ENCODE results near the gene PIH1D1. TPM values are rescaled to one million over a fixed set of nuclear protein-coding genes. Genes with fewer than 3 reads are reported as not detected.

Gene PIH1D1
- polyA plus RNA-seq (ENCODE audit: low read depth in 6 of 6), result 10 to 100 TPM; 70.3 to 95.3 (median 79.0) TPM

DNA sequence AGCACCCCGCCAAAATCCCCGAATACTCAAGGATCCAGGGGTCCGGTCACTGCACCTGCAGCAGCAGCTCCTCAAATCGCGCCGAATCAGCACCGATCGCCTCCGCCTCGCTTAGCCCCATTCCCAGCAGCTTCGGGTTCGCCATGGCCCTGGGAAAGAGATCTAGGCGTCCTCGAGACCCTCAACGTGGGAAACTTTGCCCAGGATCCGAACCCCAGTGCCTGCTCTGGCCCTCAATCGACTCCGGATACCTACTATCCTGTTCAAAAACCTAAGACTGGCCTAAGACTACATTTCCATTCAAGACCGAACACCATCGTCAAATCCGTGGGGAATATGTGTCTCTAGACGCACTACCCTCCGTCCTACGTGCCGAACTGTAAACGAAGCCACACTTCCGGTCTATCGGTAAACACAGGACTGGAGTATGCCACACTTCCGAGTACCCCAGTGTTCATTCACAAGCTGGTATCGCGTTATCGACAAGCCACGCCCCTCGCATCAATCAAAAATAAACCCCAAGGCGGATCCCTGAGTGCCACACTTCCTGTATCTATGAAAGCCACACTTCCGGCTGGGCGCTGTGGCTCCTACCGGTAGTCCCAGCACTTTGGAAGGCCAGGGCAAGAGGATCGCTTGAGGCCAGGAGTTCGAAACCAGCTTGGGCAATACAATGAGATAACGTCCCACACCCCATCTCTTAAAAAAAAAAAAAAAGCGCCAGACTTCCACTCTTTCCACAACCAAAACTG is at the start of gene PIH1D1:
Gene PIH1D1 (minus strand): TSS at position 385 of the 752 bp plus-strand sequence. CDS start 240 bp downstream, at position 145.
- DNase-seq, result peak; percentile 93
- no peaks in the 10 kb centered on the region for H3K27me3 Mint-ChIP-seq
- H3K27ac Mint-ChIP-seq, result peak within 1 kb of the TSS; percentile 100
- peak within 1 kb of the TSS; percentile 96 to 100 (median 99) for H3K4me3 Mint-ChIP-seq
- peaks cover 44 to 69% (median 63%) of the 10 kb centered on the region in 3 donors for H3K4me1 Mint-ChIP-seq
- peaks cover 0 to 2% (median 0%) of the 10 kb centered on the region in 7 donors for H3K9me3 Mint-ChIP-seq
- peak; percentile 61 to 64 for ATAC-seq (ENCODE audit: low read depth in 2 of 2)
- H3K36me3 Mint-ChIP-seq, result peaks cover 11 to 18% of the 10 kb centered on the region in 2 donors

DNA sequence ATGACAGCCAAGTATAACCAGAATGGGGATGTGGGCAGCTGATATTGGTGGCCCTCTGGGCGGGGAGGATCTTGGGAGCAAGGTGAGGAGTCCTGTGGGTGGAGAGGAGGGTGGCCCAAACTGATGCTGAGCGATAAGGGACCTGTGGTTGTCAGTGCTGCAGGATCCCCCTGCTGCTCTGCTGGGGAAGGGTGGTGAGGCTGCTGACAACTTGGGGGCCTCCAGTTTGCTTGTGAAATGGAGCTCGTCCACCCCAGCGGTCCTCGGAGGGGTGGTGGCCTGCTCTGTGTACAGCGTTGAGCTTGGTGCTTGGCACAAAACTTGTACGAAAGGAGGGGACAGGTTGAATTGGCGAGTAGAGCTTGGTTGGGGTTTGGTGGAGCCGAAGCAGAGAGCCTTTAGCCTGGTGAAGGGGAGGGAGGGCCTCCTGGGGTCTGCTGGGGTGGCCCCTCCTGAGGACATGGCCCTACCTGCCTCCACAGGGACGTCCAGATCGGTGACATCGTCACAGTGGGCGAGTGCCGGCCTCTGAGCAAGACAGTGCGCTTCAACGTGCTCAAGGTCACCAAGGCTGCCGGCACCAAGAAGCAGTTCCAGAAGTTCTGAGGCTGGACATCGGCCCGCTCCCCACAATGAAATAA is 47.5 kb upstream of the PIH1D1 start:
- peaks cover 43 to 72% (median 52%) of the 10 kb centered on the region in 3 donors for H3K4me1 Mint-ChIP-seq
- ATAC-seq (ENCODE audit: low read depth in 2 of 2) (no peak), DNase-seq (no peak)
- H3K27me3 Mint-ChIP-seq, result no peaks in the 10 kb centered on the region
- peak overlapping the region; percentile 77 to 100 (median 98) for H3K27ac Mint-ChIP-seq
- H3K4me3 Mint-ChIP-seq, result peak overlapping the region; percentile 94 to 100 (median 98)
- H3K9me3 Mint-ChIP-seq, result peaks cover 0 to 2% (median 0%) of the 10 kb centered on the region in 7 donors
- H3K36me3 Mint-ChIP-seq, result peaks cover 0 to 9% of the 10 kb centered on the region in 2 donors

DNA sequence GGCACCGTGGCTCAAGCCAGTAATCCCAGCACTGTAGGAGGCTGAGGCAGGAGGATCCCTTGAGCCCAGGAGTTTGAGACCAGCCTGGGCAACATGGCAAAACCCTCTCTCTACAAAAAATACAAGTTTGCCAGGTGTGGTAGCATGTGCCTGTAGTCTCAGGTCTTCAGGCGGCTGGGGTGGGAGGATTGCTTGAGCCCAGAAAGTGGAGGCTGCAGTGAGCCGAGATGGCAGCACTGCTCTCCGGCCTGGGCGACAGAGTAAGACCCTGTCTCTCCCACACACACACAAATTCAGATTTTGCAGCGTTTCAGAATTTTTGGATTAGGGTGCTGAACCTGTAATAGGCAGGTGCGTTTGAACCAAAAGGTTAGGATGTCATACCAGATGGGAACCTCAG is 46.9 kb upstream of the PIH1D1 start:
- Mint-ChIP-seq H3K27me3 (no peaks in the 10 kb centered on the region), H3K4me1 (peaks cover 43 to 71% (median 52%) of the 10 kb centered on the region in 3 donors), H3K4me3 (peak overlapping the region; percentile 94 to 100 (median 98)), H3K9me3 (peaks cover 0 to 2% (median 0%) of the 10 kb centered on the region in 7 donors), H3K36me3 (peaks cover 0 to 9% of the 10 kb centered on the region in 2 donors), H3K27ac (peak overlapping the region; percentile 59 to 100 (median 99))
- DNase-seq (no peak), ATAC-seq (ENCODE audit: low read depth in 2 of 2) (no peak)

DNA sequence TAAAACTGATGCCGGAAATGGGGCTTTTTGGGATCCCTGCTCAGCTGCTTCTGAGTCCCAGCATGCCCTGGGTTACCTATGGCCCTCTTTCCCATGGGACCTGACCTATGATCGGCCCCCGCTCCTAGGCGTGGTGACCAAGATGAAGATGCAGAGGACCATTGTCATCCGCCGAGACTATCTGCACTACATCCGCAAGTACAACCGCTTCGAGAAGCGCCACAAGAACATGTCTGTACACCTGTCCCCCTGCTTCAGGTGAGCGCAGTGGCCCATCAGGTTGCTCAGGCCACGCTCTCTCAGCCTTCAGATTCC is 46.1 kb upstream of the PIH1D1 start:
- Mint-ChIP-seq H3K9me3 (peaks cover 0 to 2% (median 0%) of the 10 kb centered on the region in 7 donors), H3K4me1 (peaks cover 43 to 67% (median 47%) of the 10 kb centered on the region in 3 donors), H3K4me3 (peak overlapping the region; percentile 94 to 100 (median 98)), H3K27me3 (no peaks in the 10 kb centered on the region), H3K36me3 (peaks cover 3 to 12% of the 10 kb centered on the region in 2 donors), H3K27ac (peak overlapping the region in 5 of 6 donors; percentile 99 to 100 (median 99))
- ATAC-seq (ENCODE audit: low read depth in 2 of 2) (no peak), DNase-seq (no peak)

DNA sequence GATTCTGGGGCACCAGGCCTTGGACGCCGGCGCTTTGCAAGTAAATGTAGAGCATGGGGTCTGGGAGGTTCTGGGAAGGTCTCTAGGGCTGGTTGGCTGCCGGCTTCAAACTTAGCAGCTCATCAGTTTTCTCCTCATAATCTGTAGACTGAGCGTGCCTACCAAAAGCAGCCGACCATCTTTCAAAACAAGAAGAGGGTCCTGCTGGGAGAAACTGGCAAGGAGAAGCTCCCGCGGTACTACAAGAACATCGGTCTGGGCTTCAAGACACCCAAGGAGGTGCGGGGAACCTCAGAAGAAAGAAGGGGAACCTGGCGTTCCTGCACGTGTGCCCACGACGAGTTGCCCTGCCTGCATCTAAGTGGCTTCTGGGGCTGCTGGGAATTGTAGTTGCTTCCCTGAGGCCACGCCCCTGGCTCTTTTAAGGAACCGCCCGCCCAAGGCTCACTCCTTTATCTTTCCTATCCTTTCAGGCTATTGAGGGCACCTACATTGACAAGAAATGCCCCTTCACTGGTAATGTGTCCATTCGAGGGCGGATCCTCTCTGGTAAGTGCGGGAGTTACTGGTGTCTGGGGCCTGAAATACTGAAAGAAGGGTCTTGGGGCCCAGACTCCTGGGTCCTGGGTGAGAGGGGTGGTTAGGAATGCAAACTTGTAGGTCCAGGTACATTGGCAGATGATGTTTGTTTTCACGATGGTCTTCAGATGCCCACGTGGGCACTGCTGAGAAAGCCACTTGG is 45.6 kb upstream of the PIH1D1 start:
- H3K9me3 Mint-ChIP-seq, result peaks cover 0 to 2% (median 0%) of the 10 kb centered on the region in 7 donors
- H3K4me3 Mint-ChIP-seq, result peak overlapping the region; percentile 94 to 100 (median 98)
- H3K27me3 Mint-ChIP-seq, result no peaks in the 10 kb centered on the region
- peaks cover 40 to 66% (median 45%) of the 10 kb centered on the region in 3 donors for H3K4me1 Mint-ChIP-seq
- peaks cover 7 to 17% of the 10 kb centered on the region in 2 donors for H3K36me3 Mint-ChIP-seq
- H3K27ac Mint-ChIP-seq, result peak overlapping the region; percentile 99 to 100 (median 99)
- DNase-seq, result peak; percentile 78
- ATAC-seq (ENCODE audit: low read depth in 2 of 2), result peak; percentile 18

DNA sequence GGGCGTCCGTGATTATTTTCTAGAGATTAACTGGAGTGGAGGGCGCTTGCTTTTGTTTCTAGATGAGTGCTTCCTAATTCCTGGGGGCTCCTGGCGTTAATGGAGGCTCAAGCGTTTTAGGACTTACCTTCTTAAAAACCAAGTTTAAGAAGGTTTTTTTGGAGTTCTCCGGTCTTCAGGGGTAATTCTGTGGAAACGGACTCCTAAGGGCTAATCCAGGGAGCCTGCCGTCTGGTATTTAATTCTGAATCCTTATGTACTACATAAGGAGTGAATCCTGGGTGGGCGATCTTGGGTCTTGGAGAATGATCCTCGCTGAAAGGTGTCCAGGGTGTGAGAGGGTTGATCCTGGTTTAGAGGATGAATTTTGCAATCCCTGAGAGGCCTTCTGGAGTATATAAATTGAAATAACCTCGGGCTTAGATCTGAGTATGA is 45.0 kb upstream of the PIH1D1 start:
- Mint-ChIP-seq H3K4me1 (peaks cover 35 to 64% (median 40%) of the 10 kb centered on the region in 3 donors), H3K27ac (peak overlapping the region; percentile 99 to 100 (median 99)), H3K36me3 (peaks cover 7 to 17% of the 10 kb centered on the region in 2 donors), H3K4me3 (peak overlapping the region; percentile 94 to 100 (median 98)), H3K27me3 (no peaks in the 10 kb centered on the region), H3K9me3 (peaks cover 0 to 2% (median 0%) of the 10 kb centered on the region in 7 donors)
- DNase-seq (no peak), ATAC-seq (ENCODE audit: low read depth in 2 of 2) (no peak)

DNA sequence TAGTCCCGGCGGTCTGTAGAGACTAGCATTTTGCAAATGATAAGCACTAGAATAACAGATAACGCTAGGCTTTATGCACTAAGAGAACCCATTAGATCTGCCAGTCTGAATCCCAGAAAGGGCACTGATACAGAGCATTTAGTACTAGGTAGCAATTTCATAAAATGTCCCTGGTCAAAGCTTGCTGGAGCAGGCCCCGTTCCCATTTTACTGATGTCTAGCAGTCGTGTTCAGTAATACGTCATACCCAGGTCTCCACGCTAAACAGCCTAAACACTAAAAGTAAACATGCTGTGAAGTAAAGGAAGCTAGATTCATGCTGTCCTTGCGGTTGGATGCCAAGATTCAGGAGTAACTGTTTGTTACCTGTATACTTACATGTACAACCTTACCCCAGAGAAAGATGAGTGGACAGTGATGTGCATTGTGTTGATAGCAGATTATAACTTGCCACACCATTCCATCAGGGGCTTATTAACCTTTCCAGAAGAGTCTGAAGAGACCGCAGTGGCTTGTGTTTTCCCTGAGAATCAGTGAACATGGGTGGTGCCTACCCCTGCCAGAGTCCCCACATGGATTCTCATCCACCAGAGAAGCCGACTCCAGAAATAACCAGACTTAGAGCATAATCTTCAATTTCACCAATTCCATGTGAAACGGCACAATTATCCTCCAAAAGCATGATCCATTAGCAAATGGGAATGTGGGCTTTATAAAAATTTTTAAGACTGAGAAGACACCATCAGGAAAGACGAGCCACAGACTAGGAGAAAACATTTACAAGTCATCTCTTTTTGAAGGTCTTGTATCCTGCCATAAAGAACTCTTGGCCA is 41.2 kb upstream of the PIH1D1 start:
- Mint-ChIP-seq H3K4me3 (peak overlapping the region in 5 of 8 donors; percentile 6 to 79 (median 53)), H3K36me3 (peaks cover 11 to 15% of the 10 kb centered on the region in 2 donors), H3K27ac (peak overlapping the region; percentile 66 to 89 (median 82)), H3K9me3 (no peaks in the 10 kb centered on the region), H3K27me3 (no peaks in the 10 kb centered on the region), H3K4me1 (peaks cover 20 to 63% (median 44%) of the 10 kb centered on the region in 3 donors)
- no peak for DNase-seq
- no peak for ATAC-seq (ENCODE audit: low read depth in 2 of 2)

DNA sequence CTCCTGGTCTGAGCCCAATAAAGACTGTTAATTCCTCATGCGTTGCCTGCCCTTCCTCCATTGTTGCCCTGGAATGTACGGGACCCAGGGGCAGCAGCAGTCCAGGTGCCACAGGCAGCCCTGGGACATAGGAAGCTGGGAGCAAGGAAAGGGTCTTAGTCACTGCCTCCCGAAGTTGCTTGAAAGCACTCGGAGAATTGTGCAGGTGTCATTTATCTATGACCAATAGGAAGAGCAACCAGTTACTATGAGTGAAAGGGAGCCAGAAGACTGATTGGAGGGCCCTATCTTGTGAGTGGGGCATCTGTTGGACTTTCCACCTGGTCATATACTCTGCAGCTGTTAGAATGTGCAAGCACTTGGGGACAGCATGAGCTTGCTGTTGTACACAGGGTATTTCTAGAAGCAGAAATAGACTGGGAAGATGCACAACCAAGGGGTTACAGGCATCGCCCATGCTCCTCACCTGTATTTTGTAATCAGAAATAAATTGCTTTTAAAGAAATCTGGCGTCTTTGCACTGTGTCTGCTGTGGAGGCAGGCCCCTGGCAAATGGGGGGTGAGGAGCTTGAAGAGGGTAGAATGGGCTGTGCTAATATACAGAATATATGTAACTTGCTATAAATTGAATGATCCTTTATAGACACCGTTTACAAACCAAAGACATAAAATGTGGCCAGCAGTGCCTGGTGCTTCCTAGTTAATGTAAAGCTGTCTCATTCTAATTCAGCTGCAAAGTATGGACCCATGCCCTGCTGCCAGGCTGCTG is 40.4 kb upstream of the PIH1D1 start:
- Mint-ChIP-seq H3K4me3 (peak overlapping the region in 5 of 8 donors; percentile 6 to 79 (median 38)), H3K9me3 (no peaks in the 10 kb centered on the region), H3K36me3 (peaks cover 12 to 16% of the 10 kb centered on the region in 2 donors), H3K27ac (peak overlapping the region in 5 of 6 donors; percentile 42 to 85 (median 80)), H3K4me1 (peaks cover 20 to 58% (median 45%) of the 10 kb centered on the region in 3 donors), H3K27me3 (no peaks in the 10 kb centered on the region)
- no peak for DNase-seq
- no peak for ATAC-seq (ENCODE audit: low read depth in 2 of 2)

DNA sequence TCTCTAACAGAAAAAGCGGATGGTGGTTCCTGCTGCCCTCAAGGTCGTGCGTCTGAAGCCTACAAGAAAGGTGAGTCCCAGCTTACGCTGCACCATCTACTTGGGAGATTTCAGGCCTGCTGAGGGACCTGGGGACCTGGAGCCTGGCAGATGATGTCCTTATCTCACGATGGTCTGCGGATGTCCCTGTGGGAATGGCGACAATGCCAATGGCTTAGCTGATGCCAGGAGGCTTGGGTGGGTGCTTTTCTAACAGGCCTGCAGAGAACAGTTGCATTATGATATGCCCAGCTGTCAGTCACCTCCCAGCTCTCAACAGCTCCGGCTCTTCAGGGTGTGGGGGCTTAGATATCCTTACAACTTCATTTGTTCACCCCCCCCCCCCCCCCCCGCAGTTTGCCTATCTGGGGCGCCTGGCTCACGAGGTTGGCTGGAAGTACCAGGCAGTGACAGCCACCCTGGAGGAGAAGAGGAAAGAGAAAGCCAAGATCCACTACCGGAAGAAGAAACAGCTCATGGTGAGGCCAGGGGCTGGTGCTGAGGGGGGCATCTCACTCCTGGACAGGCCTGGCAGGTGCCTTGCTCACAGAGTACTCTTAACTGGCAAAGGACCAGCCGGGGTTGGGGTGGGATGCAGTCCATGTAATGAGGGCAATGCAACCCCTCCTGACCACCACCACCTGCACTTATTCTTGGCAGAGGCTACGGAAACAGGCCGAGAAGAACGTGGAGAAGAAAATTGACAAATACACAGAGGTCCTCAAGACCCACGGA is 39.6 kb upstream of the PIH1D1 start:
- Mint-ChIP-seq H3K4me3 (peak overlapping the region in 4 of 8 donors; percentile 26 to 97 (median 64)), H3K4me1 (peaks cover 20 to 57% (median 38%) of the 10 kb centered on the region in 3 donors), H3K27ac (peak overlapping the region in 4 of 6 donors; percentile 42 to 95 (median 56)), H3K9me3 (no peaks in the 10 kb centered on the region), H3K27me3 (no peaks in the 10 kb centered on the region), H3K36me3 (peaks cover 12 to 16% of the 10 kb centered on the region in 2 donors)
- DNase-seq (no peak), ATAC-seq (ENCODE audit: low read depth in 2 of 2) (no peak)

DNA sequence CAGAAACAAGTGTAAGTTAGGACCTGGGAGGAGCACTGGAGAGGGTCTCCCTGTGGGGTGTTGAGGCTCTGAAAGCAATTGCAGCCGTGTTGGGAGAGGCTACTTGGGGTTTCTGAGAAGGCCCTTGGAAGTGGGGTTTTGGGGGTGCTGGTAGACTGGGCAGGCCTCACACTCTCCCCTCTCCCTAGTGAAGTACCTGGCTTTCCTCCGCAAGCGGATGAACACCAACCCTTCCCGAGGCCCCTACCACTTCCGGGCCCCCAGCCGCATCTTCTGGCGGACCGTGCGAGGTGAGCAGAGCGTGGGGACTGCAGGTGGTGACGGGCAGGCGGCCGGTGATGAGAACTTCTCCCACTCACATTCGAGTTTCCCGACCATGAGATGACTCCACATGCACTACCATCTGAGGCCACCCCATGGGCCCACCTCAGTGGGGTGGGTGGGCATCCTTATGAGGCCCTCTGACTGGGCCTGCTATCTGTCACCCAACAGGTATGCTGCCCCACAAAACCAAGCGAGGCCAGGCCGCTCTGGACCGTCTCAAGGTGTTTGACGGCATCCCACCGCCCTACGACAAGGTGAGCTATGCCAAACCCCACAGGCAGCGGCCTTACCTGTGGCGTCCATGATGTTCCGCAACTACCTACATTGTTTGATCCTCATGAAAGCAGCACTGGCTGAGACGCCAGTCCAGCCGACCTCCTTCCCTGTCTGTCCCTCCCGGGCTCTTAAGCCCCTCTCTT is 38.8 kb upstream of the PIH1D1 start:
- DNase-seq, result no peak
- H3K4me1 Mint-ChIP-seq, result peaks cover 16 to 57% (median 37%) of the 10 kb centered on the region in 3 donors
- peak overlapping the region in 7 of 8 donors; percentile 26 to 99 (median 96) for H3K4me3 Mint-ChIP-seq
- peaks cover 12 to 16% of the 10 kb centered on the region in 2 donors for H3K36me3 Mint-ChIP-seq
- H3K27ac Mint-ChIP-seq, result peak overlapping the region in 2 of 6 donors; percentile 72 to 95
- no peak for ATAC-seq (ENCODE audit: low read depth in 2 of 2)
- H3K27me3 Mint-ChIP-seq, result no peaks in the 10 kb centered on the region
- H3K9me3 Mint-ChIP-seq, result no peaks in the 10 kb centered on the region
